Loucy (cell line): ENCODE measurements around the gene EFS.
"Not testable (repeated sequence)": the region's sequence is repeated elsewhere in the genome, so short reads cannot be mapped to it uniquely, and the experiment has no call there.

Source experiments
- EZH2phosphoT487 ChIP-seq: fragments of 200-600 bp; IDR thresholded peaks from 2 replicates; pipeline ENCODE4 v1.6.1; 2018; ENCODE audit warnings: antibody characterized with exemption, mild to moderate bottlenecking, moderate library complexity, borderline replicate concordance
- TF ChIP-seq, protein P1 (sequence below): fragments of 200-600 bp; sonication (generic); conservative IDR thresholded peaks from 2 replicates; pipeline ENCODE4 v1.5.1; 2014; ENCODE audit warnings: mild to moderate bottlenecking, antibody characterized with exemption, low read length

DNA sequence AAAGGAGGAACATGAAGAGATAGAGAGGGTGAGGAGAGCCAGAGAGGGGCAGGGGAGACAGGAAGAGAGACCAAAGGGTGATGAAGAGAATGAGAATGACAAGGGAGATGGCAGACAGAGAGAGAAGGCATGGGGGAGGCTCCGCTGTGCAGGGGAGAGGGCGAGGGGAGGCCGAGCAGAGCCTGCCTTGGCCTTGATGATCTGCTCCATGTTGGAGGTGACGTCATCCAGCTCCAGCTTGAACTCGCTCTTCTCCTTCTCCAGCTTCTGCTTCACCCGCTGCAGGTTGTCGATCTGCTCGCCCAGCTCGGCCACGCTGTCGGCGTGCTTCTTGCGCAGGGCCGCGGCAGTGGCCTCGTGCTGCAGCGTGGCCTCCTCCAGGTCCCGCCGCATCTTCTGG is 24.9 kb upstream of the EFS start:
- TF ChIP-seq, protein P1, sequence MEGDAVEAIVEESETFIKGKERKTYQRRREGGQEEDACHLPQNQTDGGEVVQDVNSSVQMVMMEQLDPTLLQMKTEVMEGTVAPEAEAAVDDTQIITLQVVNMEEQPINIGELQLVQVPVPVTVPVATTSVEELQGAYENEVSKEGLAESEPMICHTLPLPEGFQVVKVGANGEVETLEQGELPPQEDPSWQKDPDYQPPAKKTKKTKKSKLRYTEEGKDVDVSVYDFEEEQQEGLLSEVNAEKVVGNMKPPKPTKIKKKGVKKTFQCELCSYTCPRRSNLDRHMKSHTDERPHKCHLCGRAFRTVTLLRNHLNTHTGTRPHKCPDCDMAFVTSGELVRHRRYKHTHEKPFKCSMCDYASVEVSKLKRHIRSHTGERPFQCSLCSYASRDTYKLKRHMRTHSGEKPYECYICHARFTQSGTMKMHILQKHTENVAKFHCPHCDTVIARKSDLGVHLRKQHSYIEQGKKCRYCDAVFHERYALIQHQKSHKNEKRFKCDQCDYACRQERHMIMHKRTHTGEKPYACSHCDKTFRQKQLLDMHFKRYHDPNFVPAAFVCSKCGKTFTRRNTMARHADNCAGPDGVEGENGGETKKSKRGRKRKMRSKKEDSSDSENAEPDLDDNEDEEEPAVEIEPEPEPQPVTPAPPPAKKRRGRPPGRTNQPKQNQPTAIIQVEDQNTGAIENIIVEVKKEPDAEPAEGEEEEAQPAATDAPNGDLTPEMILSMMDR: not testable (repeated sequence)
- not testable (repeated sequence) for TF ChIP-seq EZH2phosphoT487
